HepG2 (cell line): ENCODE results near the gene PARP3. TPM values are rescaled to one million over a fixed set of nuclear protein-coding genes. Genes with fewer than 3 reads are reported as not detected.

Experiments used
- ARID3A ChIP-seq: IDR thresholded peaks from 2 replicates; pipeline ENCODE4 v1.6.1; 2012; ENCODE audit warnings: low read depth, low read length, improper control_type of control experiment
- CBX2 ChIP-seq, 2 experiments: fragments of 200-600 bp in 1 of 2; sonication (generic); formaldehyde crosslinking in 1 of 2; IDR thresholded peaks; 2 replicates each; pipeline versions ENCODE4 v1.7.0 to v1.8.1; 2018 to 2022; ENCODE audit warnings: low read depth in 2 of 2, low read length in 1 of 2, mild to moderate bottlenecking in 1 of 2, missing genetic modification reagents in 1 of 2
- CERS6 ChIP-seq: sonication (generic); formaldehyde crosslinking; IDR thresholded peaks from 2 replicates; pipeline ENCODE4 v1.5.0; 2020; ENCODE audit warnings: missing genetic modification reagents
- DZIP1 ChIP-seq: sonication (generic); formaldehyde crosslinking; IDR thresholded peaks from 2 replicates; pipeline ENCODE4 v1.5.0; 2020; ENCODE audit warnings: mild to moderate bottlenecking, missing genetic modification reagents
- ELF3 ChIP-seq: IDR thresholded peaks from 2 replicates; pipeline ENCODE4 v1.6.1; 2016; ENCODE audit warnings: missing genetic modification reagents, missing compliant biosample characterization
- HIVEP1 ChIP-seq: sonication (generic); formaldehyde crosslinking; IDR thresholded peaks from 2 replicates; pipeline ENCODE4 v1.4.0; 2020; ENCODE audit warnings: mild to moderate bottlenecking, missing genetic modification reagents
- ISX ChIP-seq: sonication (generic); formaldehyde crosslinking; conservative IDR thresholded peaks from 2 replicates; pipeline ENCODE4 v1.5.0; 2020; ENCODE audit warnings: missing genetic modification reagents
- MYC ChIP-seq: sonication (generic); formaldehyde crosslinking; IDR thresholded peaks from 2 replicates; pipeline ENCODE4 v1.9.0; 2021; ENCODE audit warnings: missing genetic modification reagents, borderline replicate concordance
- NAIF1 ChIP-seq: sonication (generic); formaldehyde crosslinking; IDR thresholded peaks from 2 replicates; pipeline ENCODE4 v1.5.0; 2020; ENCODE audit warnings: mild to moderate bottlenecking, missing genetic modification reagents, borderline replicate concordance
- RBM22 ChIP-seq: fragments of 200-400 bp; formaldehyde crosslinking; optimal IDR thresholded peaks from 2 replicates; pipeline ENCODE3; 2017; ENCODE audit warnings: mild to moderate bottlenecking, low read length, moderate library complexity
- REXO4 ChIP-seq: sonication (generic); formaldehyde crosslinking; IDR thresholded peaks from 2 replicates; pipeline ENCODE4 v1.8.0; 2022; ENCODE audit warnings: missing genetic modification reagents, mild to moderate bottlenecking, borderline replicate concordance
- SCMH1 ChIP-seq: sonication (generic); formaldehyde crosslinking; IDR thresholded peaks from 2 replicates; pipeline ENCODE4 v1.9.0; 2021; ENCODE audit warnings: missing genetic modification reagents, mild to moderate bottlenecking, borderline replicate concordance
- ZFP36 ChIP-seq: fragments of 150-350 bp; IDR thresholded peaks from 2 replicates; pipeline ENCODE4 v1.6.1; 2018; ENCODE audit warnings: borderline replicate concordance, low read length, low read depth; ENCODE audit not compliant: partially characterized antibody
- ZNF124 ChIP-seq: sonication (generic); formaldehyde crosslinking; IDR thresholded peaks from 2 replicates; pipeline ENCODE4 v1.4.0; 2020; ENCODE audit warnings: missing genetic modification reagents
- ZNF281 ChIP-seq: sonication (generic); formaldehyde crosslinking; IDR thresholded peaks from 2 replicates; pipeline ENCODE4 v1.4.0; 2020; ENCODE audit warnings: missing genetic modification reagents, borderline replicate concordance
- ZNF317 ChIP-seq: sonication (generic); formaldehyde crosslinking; IDR thresholded peaks from 2 replicates; pipeline ENCODE4 v1.5.0; 2020; ENCODE audit warnings: mild to moderate bottlenecking, missing genetic modification reagents
- ZNF501 ChIP-seq: sonication (generic); formaldehyde crosslinking; IDR thresholded peaks from 2 replicates; pipeline ENCODE4 v1.5.1; 2020; ENCODE audit warnings: mild to moderate bottlenecking, moderate library complexity, missing genetic modification reagents
- ZNF577 ChIP-seq: sonication (generic); formaldehyde crosslinking; IDR thresholded peaks from 2 replicates; pipeline ENCODE4 v1.4.0; 2020; ENCODE audit warnings: mild to moderate bottlenecking, low read depth, missing genetic modification reagents, borderline replicate concordance
- ZNF589 ChIP-seq: sonication (generic); formaldehyde crosslinking; conservative IDR thresholded peaks from 2 replicates; pipeline ENCODE4 v1.8.0; 2022; ENCODE audit warnings: mild to moderate bottlenecking, moderate library complexity, missing genetic modification reagents
- polyA plus RNA-seq, 8 experiments: library from polyadenylated mRNA; depleted of rRNA in 3 of 8; stranded (reverse) in 7 of 8; unstranded in 1 of 8; fragments of >200 nt; fragmentation: Illumina TruSeq in 4 of 8; extraction: Trizol in 4 of 8; gene quantifications; 2 replicates each; pipeline versions ENCODE4 v1.2.1 to v1.2.3, GENCODE V29; 2011 to 2016; ENCODE audit warnings: low read depth in 4 of 8, missing spikeins in 1 of 8, mixed read lengths in 1 of 8; ENCODE audit not compliant: insufficient read depth in 1 of 8
- total RNA-seq, 5 experiments: library from RNA; depleted of rRNA; stranded (reverse); fragments of >200 nt; fragmentation: Illumina TruSeq; extraction: Trizol; gene quantifications; 2 replicates each; pipeline ENCODE4 v1.2.3, GENCODE V29; 2016; ENCODE audit warnings: low read depth in 1 of 5

The PARP3 gene
- total and polyA plus RNA-seq, 2 of the 13 experiments (the other 11 are each of a cell fraction or from before 2014, with no cell fraction given), result 11.2 to 21.5 TPM

GRCh38 chr3:51941798-51942602 lies at the start of gene PARP3, which contains the start of gene RRP9 (continued):
- TF ChIP-seq NAIF1 (CRISPR knock-in tag) (peak; percentile 61; the same call in 1 of the 2 replicates), REXO4 (CRISPR knock-in tag) (no peak), HIVEP1 (peak; percentile 87), DZIP1 (CRISPR knock-in tag) (no peak), ZNF124 (CRISPR knock-in tag) (no peak), ZNF577 (no peak), ZNF281 (no peak; the same call in 1 of the 2 replicates), ZFP36 (no peak), ZNF317 (CRISPR knock-in tag) (peak; percentile 81), MYC (CRISPR knock-in tag) (peak; percentile 90), ZNF589 (CRISPR knock-in tag) (no peak), ISX (CRISPR knock-in tag) (no peak), SCMH1 (CRISPR knock-in tag) (no peak), ARID3A (peak; percentile 7), RBM22 (no peak), ELF3 (peak; percentile 85), CERS6 (CRISPR knock-in tag) (no peak), ZNF501 (peak; percentile 87), CBX2 (IDR thresholded peaks at IDR 0.05; ENCODE audit: low read depth, low read length) (no peak), CBX2 (CRISPR knock-in tag; IDR thresholded peaks at IDR 0.05; ENCODE audit: low read depth) (no peak)
